ENCODE results near the gene IPO11.

DNA sequence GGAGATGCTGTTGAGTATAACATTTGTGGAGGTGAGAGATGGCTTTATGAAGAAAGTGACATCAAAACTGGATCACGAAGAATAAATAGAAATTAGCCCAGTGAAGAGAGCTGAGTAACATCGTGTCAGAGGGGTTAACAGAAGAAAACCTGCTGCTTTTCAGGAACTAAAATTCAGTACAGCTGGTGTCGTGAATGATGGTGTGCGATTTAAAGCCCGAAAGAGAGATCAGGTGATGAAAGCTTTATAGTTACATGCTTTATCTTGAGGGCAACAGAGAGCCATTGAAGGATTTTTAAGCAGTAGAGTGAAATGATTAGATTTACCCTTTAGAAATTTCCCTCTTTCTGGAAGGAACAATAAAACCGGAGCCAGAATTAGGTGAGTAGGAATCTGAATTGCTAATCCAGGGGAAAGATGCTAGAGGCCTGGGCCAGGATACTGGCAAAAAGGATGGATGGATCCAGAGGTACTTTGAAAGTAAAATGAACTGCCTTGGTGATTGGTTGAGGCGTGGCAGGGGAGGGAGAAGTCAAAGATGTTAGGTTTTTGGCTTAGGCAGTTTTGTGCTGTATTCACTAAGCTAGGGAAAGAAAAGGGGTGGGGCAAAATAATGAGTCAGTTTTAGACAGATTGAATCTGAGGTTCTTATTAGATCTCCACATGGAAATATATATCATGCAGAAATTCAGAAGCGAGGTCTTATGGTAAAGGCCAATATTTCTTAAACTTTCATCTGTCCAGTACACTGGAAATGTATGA is 169.5 kb downstream of the IPO11 start:
- TF ChIP-seq, protein P1, sequence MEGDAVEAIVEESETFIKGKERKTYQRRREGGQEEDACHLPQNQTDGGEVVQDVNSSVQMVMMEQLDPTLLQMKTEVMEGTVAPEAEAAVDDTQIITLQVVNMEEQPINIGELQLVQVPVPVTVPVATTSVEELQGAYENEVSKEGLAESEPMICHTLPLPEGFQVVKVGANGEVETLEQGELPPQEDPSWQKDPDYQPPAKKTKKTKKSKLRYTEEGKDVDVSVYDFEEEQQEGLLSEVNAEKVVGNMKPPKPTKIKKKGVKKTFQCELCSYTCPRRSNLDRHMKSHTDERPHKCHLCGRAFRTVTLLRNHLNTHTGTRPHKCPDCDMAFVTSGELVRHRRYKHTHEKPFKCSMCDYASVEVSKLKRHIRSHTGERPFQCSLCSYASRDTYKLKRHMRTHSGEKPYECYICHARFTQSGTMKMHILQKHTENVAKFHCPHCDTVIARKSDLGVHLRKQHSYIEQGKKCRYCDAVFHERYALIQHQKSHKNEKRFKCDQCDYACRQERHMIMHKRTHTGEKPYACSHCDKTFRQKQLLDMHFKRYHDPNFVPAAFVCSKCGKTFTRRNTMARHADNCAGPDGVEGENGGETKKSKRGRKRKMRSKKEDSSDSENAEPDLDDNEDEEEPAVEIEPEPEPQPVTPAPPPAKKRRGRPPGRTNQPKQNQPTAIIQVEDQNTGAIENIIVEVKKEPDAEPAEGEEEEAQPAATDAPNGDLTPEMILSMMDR (conservative IDR thresholded peaks at IDR 0.05; ENCODE audit: low read depth, low read length), result no peak
- no peak for TF ChIP-seq EZH2 (IDR thresholded peaks at IDR 0.05; ENCODE audit: low read length, unreplicated experiment)
